HG03060 (cell line): ENCODE measurements around the gene GTF2A1L.

Experiments used
- ATAC-seq: cut with Tn5 transposase; IDR thresholded peaks from one replicate; pipeline ENCODE4 v1.9.1; 2021; ENCODE audit warnings: low read depth, moderate number of reproducible peaks; ENCODE audit not compliant: unreplicated experiment

GTF2A1L gene

DNA sequence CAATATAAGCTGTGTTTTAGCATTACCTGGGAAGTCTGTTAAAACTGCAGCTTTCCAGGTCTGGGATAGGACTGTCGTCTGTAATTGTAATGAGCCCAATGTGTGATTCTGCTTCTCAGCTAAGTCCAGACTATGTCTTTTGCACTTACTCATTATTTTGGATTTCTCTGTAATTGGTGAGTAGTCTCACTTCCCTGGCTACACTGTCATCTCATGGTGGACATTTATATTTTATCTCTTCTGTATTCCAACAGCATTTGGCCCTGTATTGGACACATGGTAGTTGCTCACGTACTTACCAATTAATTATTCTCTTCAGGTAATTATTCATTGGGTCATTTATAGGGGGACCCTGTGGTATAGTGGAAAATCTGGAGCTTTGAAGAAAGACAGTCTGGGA is 109.9 kb downstream of the GTF2A1L start:
- ATAC-seq: no peak

DNA sequence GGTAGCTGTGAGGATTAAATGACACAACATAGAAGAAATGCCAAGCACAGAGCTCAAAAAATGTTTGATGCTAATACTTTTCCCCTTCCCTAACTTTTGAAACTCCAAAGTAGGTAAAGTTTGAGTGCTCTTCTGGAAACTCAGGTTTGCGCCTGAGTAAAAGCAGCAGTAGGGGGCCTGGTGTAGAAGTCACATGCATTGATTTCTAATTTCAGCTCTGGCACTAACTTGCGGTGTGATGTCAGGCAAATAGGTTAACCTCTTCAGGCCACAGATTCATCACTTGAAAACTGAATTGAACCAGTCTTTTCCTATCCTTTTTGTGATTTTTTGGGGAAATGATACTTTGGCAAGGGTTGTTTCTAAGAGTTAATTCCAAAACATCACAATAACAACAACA is 110.6 kb downstream of the GTF2A1L start:
- ATAC-seq: no peak

DNA sequence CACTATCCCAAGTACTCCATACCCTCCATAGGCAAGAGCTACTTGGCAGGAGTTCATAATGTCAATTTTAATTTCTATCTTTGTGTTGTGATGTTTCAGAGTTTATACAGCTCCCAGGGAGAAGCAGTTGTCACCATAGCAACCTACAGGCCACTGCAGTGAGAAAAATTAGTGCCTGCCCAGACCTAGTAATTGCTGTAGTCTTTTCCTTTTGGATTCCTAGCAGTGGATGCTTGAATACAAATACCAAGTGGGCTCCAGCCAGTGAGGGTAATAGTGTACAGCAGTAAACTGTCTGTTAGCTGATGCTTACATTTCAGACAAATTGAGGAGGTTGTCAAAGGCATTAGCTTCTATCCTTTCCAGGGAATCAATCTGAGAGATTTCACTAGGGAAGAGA is 111.2 kb downstream of the GTF2A1L start:
- no peak for ATAC-seq
